ENCODE measurements around the gene ZFP1. TPM values are rescaled to one million over a fixed set of nuclear protein-coding genes. Genes with fewer than 3 reads are reported as not detected.

The ZFP1 gene
- total and polyA plus RNA-seq, 11 donors = 3.1 to 10.7 (median 5.9) TPM

DNA sequence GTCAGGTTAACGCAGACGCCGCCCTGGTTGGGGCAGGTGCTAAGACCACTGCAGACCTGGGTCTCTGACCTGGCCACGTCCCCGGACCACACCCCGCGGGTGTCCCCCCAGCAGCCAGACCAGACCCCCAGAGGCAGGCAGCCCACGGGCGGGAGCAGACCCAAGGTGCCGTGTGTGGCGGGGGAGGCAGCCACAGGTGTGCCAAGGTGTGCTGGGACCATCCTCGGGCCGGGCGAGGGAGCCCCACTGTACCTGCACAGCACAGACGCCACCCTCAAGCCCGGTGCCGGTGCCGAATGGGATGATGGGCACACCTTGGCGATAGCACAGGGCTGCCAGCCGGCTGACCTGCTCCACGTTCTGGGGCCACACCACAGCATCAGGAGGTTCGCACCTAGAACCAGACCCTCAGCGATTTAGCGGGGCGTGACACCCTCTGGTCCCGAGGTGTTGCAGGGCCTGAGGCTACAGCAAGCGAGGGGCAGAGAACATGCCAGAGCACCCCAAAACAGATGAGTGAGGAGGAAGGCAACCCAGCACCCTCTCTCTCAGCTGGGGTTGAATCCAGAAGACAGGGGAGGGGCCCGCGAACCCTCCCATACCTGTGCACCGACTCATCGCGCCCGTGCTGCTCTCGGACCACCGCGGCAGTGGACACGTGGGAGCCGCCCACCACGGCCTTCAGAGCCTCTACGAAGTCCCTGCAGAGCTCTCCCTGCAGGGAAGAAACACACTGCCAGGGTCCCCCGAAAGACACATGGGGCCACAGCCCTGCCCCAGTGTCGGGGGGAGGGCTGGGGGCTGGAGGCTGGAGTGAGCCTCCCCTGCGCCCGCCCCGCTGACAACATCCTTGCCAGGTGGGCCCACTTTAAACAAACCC lies 33.1 kb upstream of the ZFP1 start:
- 87 to 89% (median 88%) methylated on average over 17 to 45 of the region's 45 CpGs for WGBS, 4 donors
- no peak for TF ChIP-seq POLR2A (IDR thresholded peaks at IDR 0.05)
- TF ChIP-seq, protein P1, sequence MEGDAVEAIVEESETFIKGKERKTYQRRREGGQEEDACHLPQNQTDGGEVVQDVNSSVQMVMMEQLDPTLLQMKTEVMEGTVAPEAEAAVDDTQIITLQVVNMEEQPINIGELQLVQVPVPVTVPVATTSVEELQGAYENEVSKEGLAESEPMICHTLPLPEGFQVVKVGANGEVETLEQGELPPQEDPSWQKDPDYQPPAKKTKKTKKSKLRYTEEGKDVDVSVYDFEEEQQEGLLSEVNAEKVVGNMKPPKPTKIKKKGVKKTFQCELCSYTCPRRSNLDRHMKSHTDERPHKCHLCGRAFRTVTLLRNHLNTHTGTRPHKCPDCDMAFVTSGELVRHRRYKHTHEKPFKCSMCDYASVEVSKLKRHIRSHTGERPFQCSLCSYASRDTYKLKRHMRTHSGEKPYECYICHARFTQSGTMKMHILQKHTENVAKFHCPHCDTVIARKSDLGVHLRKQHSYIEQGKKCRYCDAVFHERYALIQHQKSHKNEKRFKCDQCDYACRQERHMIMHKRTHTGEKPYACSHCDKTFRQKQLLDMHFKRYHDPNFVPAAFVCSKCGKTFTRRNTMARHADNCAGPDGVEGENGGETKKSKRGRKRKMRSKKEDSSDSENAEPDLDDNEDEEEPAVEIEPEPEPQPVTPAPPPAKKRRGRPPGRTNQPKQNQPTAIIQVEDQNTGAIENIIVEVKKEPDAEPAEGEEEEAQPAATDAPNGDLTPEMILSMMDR (IDR thresholded peaks at IDR 0.05) = no peak
- Histone ChIP-seq H3K4me1 (peaks cover 6 to 64% (median 36%) of the 10 kb centered on the region in 12 donors), H3K27me3 (peaks cover 0 to 8% (median 0%) of the 10 kb centered on the region in 9 donors), H3K36me3 (peaks cover 0 to 9% (median 0%) of the 10 kb centered on the region in 9 donors), H3K4me3 (peak overlapping the region in 9 of 12 donors; percentile 47 to 85 (median 63)), H3K9me3 (no peaks in the 10 kb centered on the region), H3K27ac (peak overlapping the region in 4 of 12 donors; percentile 73 to 90 (median 88))
- intact Hi-C loops (cut with DNase I) = loop anchor here in 7 of 10 donors (5.0 to 10.0 kb wide), 5 partner anchors 210 to 400 kb away; no protein-coding TSS in a partner anchor
- ATAC-seq (no peak), DNase-seq (peak in 1 of 5 donors; percentile 28)

DNA sequence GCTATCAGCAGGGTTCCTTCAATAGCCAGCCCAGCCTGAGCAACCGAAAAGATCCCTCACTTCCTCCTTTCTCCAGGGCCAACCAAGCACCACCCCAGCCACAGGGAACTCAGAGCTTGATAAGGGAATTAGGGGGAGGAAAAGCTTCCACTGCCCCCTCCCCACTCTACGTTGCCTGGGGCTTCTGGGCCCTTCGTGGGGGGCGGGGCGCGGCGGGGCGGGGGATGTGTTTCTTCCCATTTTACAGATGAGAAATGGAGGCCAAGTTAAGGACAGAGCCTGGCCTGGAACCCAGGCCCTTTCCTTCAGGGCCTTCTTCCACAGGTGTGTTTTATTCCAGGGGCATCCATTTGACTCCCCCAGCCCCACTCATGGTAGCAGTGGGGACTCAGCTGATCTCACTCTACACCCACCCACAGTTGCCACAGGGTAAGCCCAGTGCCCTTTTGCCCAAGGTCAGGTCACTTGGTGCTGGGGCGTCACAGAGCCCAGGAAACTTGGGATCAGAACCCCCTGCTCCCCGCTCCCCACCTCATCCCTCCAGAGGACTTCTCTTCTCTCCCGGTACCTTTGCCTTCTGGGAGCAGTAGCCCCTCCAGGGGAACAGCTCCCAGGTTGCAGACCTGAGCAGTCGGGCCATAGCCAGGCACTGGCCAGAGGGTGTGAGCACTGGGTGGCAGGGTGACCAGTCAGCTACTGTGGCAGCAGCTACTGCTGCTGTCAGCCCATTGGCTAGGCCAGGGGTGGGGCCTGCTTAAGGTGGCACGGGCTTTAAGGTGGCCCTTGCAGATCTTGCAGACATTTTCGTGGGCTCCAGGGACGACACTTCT lies 32.0 kb upstream of the ZFP1 start, which contains the start of gene LDHD:
Gene LDHD, minus strand, starts transcription at position 700 of the 830 bp plus-strand sequence. Its CDS starts 60 bp downstream, at position 640.
- H3K27ac ChIP-seq = peak within 1 kb of the TSS; percentile 57 to 90 (median 74)
- ATAC-seq (peak; percentile 94 to 98 (median 95)), DNase-seq (peak; percentile 83 to 93 (median 87))
- intact Hi-C loops (cut with DNase I) = loop anchor here in 7 of 10 donors (10.0 kb wide), 4 partner anchors 211 to 401 kb away; no protein-coding TSS in a partner anchor
- H3K9me3 ChIP-seq = peaks cover 0 to 5% (median 2%) of the 10 kb centered on the region in 12 donors
- TF ChIP-seq POLR2A (IDR thresholded peaks at IDR 0.05) = peak in 1 of 2 donors; percentile 82
- TF ChIP-seq, protein P1 (IDR thresholded peaks at IDR 0.05) = no peak
- H3K4me1 ChIP-seq = peaks cover 0 to 53% (median 27%) of the 10 kb centered on the region in 12 donors
- WGBS, 4 donors = 23 to 45% (median 39%) methylated on average over 9 to 15 of the region's 15 CpGs
- peaks cover 0 to 9% (median 0%) of the 10 kb centered on the region in 9 donors for H3K36me3 ChIP-seq
- H3K27me3 ChIP-seq = peaks cover 0 to 8% (median 0%) of the 10 kb centered on the region in 9 donors
- peak within 1 kb of the TSS; percentile 43 to 85 (median 58) for H3K4me3 ChIP-seq

DNA sequence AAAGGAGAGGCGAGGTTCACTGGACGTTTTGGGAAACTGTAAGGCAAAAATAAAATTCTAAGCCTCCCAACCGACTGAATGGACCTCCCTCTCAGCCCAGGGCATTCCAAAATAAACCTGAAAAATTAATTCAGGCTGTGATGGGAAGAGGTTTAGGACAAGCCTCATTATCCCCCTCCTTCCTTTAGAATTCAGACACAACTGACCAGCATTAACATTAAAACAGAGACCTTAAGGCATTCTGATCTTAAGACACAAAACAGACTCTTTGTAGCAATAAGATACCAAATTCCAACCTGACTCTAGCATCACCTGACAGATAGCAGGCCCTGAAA lies 31.4 kb upstream of the ZFP1 start:
- Histone ChIP-seq H3K4me1 (peaks cover 0 to 47% (median 22%) of the 10 kb centered on the region in 12 donors), H3K27ac (peak overlapping the region in 6 of 12 donors; percentile 64 to 90 (median 74)), H3K36me3 (peaks cover 0 to 9% (median 0%) of the 10 kb centered on the region in 9 donors), H3K9me3 (peaks cover 0 to 11% (median 8%) of the 10 kb centered on the region in 12 donors), H3K27me3 (peaks cover 0 to 8% (median 0%) of the 10 kb centered on the region in 9 donors), H3K4me3 (peak overlapping the region in 9 of 12 donors; percentile 50 to 85 (median 63))
- ATAC-seq (no peak), DNase-seq (no peak)
- WGBS, 4 donors = 22 to 34% (median 30%) methylated on average over 3 of the region's 3 CpGs
- intact Hi-C loops (cut with DNase I) = loop anchor here in 7 of 10 donors (10.0 kb wide), 4 partner anchors 212 to 402 kb away; no protein-coding TSS in a partner anchor
- no peak for TF ChIP-seq POLR2A (IDR thresholded peaks at IDR 0.05)
- TF ChIP-seq, protein P1 (IDR thresholded peaks at IDR 0.05) = no peak
